Limb (tissue), 2 donors: Measurements from ENCODE around the gene TTLL12.

Experiments
- DNase-seq, 2 donors: peaks; one replicate each; pipeline ENCODE4 v3.0.0-alpha.2; 2016; ENCODE audit errors: extremely low spot score in 2 of 2

TTLL12 gene

GRCh38 chr22:43173566-43173965 lies 13.4 kb downstream of the TTLL12 start:
- DNase-seq, result no peak

GRCh38 chr22:43172191-43172590 lies 14.7 kb downstream of the TTLL12 start:
- no peak for DNase-seq

- DNase-seq, result no peak
These were observed 15.3 kb downstream of the TTLL12 start for GRCh38 chr22:43171607-43172006.

- no peak for DNase-seq
These were observed 15.9 kb downstream of the TTLL12 start for GRCh38 chr22:43171019-43171491.

GRCh38 chr22:43170131-43170480 lies 16.8 kb downstream of the TTLL12 start:
- no peak for DNase-seq

GRCh38 chr22:43169310-43170130 lies 17.4 kb downstream of the TTLL12 start:
- no peak for DNase-seq

GRCh38 chr22:43168471-43169309 lies 18.2 kb downstream of the TTLL12 start:
- no peak for DNase-seq

GRCh38 chr22:43167001-43167589 lies 19.8 kb downstream of the TTLL12 start:
- DNase-seq, result no peak

- DNase-seq, result no peak
These were observed 20.6 kb downstream of the TTLL12 start for GRCh38 chr22:43166132-43166930.

GRCh38 chr22:43164636-43165035 lies 22.3 kb downstream of the TTLL12 start:
- no peak for DNase-seq

- DNase-seq, result no peak
These were observed 23.6 kb downstream of the TTLL12 start for GRCh38 chr22:43163241-43163795.

GRCh38 chr22:43162412-43163150 lies 24.4 kb downstream of the TTLL12 start:
- DNase-seq, result no peak

- DNase-seq, result no peak
These were observed 26.3 kb downstream of the TTLL12 start for GRCh38 chr22:43160497-43161126.

- no peak for DNase-seq
These were observed 27.3 kb downstream of the TTLL12 start for GRCh38 chr22:43159484-43160178.

- no peak for DNase-seq
These were observed 28.0 kb downstream of the TTLL12 start for GRCh38 chr22:43158778-43159483.

- DNase-seq, result no peak
These were observed 28.9 kb downstream of the TTLL12 start for GRCh38 chr22:43157874-43158546.

- no peak for DNase-seq
These were observed 30.5 kb downstream of the TTLL12 start for GRCh38 chr22:43156413-43156812.

GRCh38 chr22:43155789-43156188 lies 31.1 kb downstream of the TTLL12 start:
- no peak for DNase-seq
